NCI-H146 (cell line): ENCODE measurements around the gene NAXD.
"Not testable (repeated sequence)": the region's sequence is repeated elsewhere in the genome, so short reads cannot be mapped to it uniquely, and the experiment has no call there.

Experiments
- DNase-seq: peaks from one replicate; lab custom pipeline; 2025; lab: John Stamatoyannopoulos, UW

NAXD gene

DNA sequence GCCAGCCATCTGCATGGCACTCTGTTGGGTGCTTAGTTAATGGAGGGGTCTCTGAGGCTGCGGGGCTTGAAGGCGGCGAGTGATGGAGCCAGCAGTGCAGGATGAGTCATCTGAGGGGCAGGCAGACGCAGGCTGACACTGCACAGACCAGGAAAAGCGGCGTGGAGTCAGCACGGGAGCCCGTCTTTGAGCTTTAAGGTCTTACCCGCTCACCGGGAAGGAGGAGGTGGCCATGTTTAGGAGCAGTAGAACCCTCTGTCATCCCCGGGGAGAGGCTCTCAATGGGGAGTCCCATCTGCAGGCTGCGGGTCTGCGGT, 13.1 kb downstream of the NAXD start:
- no peak for DNase-seq

DNA sequence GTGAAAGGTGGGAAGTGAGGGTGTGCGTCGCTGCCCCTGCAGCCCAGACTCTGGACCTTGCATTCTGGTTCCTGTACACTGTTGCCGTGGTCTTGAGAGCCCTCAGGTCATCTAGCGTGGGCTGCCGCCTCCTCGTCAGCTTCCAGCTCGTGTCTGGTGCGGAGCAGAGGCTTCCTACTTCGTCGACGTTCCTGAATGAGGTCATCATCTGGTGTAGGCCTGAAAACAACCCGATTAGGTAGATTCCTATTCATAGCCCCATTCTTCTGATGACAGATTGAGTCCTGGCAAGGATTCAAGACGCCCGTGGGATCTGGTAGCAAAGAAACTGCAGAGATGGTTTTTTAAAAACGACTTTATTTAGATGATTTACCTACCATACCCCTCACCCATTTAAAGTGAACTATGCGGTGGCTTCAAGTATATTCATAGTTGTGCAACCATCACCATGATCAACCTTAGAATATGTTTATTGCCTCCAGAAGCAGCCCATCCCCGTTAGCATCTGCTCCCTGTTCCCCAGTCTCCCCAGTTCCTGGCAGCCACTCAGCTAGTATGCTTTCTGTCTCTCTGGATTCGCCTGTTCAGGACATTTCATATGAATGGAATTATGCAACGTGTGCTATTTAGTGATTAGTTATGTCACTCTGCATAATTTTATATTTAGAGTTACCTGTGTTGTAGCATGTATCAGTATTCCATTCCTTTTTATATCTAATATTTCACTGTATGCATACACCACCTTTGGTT, 13.8 kb downstream of the NAXD start:
- no peak for DNase-seq

DNA sequence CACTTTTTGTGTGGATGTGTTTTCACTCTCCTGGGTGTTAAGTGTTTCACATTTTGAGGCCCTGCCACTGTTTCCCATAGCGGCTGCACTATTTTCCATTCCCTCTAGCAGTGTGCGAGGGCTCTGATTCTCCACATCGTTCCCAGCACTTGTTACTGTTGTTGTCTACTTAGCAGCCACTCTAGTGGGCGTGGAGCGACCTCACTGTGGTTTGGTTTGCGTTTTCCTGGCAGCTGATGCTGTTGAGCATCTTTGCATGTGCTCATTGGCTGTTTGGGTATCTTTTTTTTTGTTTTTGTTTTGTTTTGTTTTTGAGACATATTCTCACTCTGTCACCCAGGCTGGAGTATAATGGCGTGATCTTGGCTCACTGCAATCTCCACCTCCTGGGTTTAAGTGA, 14.4 kb downstream of the NAXD start:
- DNase-seq = no peak

DNA sequence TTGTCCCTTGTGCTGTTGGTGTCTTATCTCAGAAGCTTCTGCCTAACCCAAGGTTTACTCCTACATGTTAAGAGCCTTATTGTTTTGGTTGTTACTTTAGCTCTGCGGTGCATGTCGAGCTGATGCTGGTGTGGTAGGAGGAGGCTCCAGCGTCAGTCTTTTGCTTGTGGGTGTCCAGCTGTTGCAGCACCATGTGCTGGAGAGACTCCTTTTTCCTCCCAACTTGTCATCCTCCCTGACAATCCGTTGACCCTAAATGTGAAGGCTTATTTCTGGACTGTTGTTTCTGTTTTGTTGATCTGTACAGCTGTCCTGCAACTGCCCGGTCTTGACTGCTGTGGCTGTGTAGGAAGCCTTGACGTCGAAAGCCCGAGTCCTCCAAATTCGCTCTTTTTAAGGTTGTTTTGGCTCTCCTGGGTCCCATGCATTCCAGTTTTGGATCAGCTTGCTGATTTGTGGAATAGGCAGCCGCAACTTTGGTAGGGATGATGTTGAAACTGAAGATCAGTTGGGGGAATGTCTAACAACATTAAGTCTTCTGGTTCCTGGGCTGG, 15.3 kb downstream of the NAXD start:
- no peak for DNase-seq

DNA sequence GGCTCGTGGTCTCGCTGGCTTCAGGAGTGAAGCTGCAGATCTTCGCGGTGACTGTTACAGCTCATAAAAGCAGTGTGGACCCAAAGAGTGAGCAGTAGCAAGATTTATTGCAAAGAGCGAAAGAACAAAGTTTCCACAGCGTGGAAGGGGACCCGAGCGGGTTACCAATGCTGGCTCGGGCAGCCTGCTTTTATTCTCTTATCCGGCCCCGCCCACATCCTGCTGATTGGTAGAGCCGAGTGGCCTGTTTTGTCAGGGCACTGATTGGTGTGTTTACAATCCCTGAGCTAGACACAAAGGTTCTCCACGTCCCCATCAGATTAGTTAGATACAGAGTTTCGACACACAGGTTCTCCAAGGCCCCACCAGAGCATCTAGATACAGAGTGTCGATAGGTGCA, 16.9 kb downstream of the NAXD start:
- DNase-seq = not testable (repeated sequence)

DNA sequence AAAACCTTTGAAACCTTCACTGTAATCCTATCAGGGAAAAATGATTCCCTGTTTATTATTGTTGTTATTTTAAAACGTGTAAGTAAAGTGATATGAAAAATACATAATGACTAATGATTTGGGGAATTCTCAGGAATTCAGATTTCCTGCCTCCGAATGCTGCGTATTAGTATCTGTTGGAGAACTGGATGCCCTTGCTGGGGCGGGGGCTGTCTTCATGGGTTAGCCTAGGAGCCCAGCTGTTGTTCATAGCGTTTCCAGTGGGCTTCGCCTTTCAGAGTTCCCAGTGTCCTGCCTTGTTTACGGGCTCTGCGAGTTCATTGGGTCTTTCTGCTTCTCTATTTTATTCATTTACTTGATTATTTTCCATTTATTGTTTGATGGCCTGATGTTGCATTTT, 18.4 kb downstream of the NAXD start:
- no peak for DNase-seq

DNA sequence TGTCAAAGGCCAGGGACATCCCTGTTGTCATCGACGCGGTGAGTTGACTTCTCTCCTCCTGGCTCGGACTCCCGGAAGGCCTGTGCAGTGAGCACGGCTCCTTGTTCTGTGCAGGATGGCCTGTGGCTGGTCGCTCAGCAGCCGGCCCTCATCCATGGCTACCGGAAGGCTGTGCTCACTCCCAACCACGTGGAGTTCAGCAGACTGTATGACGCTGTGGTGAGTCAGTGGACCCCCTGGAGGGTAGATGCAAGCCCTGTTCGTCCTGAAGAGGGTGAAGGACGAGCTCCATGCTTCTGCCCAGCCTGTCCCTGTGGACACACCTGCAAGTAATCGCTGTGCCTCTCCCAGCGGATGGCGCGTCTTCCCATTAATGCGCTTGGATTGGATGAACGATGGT, 19.2 kb downstream of the NAXD start:
- no peak for DNase-seq

DNA sequence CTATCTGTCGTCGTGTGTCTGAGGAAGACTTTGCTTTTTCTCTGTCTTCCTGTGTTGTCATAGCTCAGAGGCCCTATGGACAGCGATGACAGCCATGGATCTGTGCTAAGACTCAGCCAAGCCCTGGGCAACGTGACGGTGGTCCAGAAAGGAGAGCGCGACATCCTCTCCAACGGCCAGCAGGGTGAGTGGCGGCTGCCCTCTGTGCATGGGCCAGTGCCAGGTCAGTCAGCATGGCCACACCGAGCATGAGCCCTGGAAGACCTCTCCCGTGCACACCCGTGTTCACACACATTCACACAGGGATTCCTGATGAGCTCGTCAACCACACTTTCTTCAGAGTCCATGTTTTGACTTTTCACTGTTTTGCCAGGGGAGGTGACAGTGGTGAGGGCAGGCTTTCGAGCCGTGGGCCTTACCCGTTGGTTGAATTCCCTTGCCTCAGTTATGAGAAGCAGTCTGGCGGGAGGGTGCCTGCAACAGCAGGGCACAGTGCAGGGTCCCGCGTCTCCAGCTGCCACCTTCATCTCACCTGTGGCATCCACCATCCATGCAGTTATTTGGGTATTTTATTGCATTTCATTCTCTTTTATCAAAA, 20.2 kb downstream of the NAXD start:
- DNase-seq = no peak

DNA sequence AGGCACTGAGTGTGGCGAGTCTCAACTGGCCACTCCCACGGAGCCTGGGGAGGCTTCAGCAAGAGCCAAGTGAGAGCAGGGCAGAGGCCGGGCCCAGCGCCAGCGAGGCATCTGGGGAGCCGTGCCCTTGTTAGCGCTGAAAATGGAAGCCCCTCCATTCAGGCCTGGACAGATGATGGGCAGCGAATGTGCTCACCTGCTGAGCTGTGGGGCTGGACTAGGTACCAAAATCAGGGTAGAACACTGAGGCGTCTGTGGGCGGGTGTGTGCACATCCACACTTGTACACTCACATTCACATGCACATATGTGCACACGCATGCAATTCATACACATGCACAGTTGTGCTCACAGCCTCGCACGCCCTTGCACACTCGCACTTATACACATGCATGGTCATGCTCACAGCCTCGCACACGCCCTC, 20.7 kb downstream of the NAXD start:
- no peak for DNase-seq

DNA sequence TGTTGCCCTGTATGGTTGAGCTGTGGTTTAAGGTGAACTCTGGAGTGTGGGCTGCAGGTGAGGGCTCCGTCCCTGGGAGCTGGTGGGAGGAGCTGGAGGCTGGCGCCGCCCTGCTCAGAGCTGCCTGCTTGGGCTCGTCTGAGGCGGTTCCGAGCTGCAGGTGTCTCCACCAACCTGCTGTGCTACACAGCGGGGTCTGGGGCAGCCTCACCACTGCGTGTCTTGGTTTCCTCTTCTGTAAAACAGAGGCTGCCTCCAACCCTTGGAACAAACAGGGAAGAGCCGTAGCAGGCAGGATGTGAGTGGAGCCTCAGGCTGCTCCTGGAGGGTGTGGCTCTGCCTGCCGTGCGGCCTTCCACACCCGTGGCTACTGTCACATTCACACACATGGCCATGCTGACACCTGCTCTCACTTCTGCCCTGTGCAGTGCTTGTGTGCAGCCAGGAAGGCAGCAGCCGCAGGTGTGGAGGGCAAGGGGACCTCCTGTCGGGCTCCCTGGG, 21.4 kb downstream of the NAXD start:
- peak; percentile 78 for DNase-seq

DNA sequence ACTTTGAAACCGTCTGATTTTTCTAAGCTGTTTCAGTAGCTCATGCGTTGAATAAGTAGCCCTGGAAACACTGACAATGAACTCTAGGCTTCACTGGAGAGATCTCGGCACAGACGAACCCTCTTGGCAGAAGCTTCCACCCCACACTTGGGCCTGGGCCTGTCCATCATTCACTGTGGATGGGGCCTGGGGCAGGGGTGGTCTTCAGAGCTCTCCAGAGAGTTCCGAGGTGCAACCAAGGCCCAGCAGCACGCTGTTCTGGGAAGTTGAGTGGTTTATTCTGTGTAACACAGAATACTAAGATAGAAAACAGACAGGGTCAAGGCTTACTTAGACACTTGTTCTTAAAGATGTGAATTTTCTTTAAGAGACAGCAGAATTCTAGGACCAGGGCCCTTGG, 21.9 kb downstream of the NAXD start:
- no peak for DNase-seq

DNA sequence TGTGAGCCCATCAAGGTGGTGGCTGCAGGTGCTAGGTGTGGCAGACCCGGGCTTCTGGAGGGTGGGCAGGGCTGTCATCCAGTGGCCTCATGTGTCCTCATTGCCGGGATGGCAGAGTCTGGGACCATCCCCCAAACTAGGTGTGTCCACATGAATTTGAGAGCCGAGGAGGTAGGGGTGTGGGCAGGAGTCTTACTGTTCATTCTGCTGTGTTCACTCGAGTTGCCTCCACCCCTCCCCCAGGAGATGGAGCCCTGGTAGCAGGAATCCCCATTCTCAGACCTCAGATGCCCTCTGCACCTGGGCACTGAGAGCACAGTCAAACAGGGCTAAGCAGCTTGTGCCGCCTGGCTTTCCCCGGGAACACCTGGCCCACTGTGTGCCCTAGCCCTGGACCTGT, 22.4 kb downstream of the NAXD start:
- no peak for DNase-seq

DNA sequence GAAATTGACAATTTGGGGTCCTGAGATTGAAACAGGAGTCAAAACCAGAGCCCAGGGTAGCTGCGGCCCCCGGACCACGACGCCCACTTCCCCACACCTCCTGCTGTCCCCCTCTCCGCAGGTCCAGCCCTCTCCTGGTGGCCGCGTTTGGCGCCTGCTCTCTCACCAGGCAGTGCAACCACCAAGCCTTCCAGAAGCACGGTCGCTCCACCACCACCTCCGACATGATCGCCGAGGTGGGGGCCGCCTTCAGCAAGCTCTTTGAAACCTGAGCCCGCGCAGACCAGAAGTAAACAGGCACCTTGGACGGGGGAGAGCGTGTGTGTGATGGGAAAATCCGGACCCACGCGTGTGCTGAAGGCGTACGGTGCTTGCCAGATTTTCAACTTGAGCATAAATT, 22.9 kb downstream of the NAXD start:
- DNase-seq = no peak

DNA sequence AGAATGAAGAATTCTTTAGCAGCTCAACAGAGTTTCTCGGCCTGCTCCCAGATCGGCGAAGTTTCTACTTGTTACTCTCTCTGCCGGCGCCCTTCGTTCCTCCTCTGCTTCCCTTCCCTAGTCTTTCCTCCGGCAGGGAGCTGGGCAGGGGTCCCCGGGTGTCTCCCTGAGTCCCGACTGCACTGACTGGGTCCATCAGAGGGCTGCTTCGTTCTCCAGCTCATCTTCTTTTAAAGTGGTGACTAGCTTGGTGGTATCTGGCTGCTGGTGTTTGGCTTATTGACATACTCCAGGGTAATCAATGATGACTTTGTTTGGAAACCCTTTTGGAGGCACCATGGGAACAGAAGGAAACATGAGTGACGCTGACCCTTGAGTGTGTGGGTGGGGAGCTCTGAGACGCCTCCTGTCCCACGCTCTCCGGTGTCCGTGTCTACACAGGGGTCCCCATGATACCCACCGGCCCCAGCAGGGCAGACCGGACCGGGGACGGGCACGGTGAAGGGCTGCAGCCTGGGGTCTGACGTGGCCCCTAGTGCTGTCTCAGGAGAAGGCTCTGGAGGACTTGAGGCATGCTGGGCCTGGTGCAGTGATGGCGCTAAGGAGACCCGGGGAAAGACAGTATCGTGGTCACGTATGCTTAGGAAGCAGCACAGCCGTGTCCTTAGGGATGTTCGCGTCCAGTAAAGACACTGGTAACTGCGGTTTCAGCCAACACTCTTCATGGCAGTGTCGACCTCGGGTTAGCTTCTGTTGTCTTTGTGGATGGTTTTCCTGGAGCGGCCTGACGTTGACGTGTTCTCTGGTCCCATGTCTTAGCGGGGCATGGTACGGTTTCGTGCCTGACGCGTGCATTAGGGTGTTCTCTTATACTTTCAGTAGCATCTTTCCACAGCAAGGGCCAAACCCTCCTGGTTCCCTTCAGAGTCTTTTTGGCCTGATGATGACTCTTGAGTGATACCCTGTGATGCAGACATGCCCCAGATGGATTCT, 23.8 kb downstream of the NAXD start:
- DNase-seq = no peak

DNA sequence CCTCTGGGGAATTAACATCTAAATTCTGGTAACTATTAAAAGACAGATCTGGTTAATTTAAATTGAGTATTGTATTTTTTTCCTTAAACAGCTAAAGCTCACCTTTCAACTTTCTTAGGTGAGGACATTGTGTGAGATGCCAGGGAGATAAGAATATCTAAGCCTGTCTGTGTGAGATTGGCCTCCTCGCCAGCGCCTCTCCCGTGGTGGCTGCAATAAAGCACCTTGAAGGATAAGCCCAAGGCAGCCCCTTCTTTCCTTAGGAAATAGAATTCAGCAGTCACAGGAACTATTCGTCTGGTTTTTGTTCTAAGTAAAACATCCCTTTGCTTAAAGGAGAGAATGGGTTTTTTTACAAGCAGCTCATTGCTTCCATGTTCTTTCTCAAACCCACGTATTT, 24.6 kb downstream of the NAXD start:
- DNase-seq = no peak

DNA sequence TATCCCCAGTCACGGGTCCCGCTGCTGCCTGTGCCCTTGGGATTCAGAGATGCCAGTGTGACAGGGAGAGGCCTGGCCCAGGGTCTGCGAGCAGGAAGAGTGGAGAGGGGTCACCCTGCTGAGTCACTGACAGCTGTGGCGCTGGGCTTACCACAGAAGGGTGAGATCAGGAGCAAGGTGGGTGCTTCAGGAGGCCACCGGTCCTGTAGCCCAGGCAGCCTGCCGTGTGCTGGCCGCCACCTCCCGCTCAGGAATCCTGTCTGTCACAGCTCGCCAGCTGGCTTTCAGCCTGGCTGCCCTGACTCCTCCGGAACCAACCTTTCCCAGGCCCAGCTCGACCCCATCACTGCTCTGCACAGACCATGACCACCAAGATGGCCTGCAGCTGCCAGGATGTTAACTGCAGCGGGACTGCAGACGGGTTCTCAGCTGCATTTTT, 25.3 kb downstream of the NAXD start:
- DNase-seq = no peak

DNA sequence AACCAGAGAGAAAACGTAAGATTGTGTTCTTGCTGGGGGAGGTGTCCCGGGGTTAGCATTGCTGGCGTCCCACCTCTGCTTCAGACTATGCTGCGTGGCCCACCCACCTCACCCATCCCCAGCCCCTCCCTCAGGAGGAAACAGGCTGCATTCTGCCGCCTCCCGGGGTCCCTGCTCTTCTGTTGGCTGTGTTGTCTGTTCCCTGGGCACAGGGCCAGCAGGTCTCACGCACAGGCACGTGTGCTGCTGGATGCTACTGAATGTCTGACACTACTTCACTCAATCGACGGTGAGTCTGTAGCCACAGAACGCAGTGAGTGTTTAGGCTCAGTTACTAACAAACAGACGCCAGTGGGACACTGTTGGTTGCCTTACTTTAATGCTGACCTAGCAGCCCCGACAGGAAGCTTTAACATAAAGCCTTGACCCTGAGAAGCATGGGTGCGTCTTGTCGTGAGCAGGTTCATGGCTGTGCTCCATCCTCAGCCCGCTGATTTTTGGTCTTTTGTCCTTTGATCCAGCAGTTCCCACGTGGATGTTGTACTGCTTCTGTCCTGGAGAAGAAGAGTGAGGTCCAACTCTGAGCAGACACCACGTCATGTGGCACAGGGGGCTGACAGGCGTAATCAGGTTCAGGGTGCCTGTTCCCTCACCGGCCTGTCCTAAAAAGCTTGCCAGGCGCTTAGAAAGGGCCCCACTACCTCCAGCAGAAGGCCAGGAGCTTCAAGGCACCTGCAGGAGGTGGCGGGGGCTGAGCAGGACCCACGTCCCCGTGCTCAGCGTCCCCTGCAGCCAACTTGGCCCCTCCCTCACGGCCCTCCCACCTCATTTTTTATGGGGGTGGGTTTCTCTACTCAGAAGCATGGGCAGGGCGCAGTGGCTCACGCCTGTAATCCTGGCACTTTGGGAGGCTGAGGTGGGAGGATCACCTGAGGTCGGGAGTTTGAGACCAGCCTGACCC, 26.0 kb downstream of the NAXD start:
- DNase-seq = no peak

DNA sequence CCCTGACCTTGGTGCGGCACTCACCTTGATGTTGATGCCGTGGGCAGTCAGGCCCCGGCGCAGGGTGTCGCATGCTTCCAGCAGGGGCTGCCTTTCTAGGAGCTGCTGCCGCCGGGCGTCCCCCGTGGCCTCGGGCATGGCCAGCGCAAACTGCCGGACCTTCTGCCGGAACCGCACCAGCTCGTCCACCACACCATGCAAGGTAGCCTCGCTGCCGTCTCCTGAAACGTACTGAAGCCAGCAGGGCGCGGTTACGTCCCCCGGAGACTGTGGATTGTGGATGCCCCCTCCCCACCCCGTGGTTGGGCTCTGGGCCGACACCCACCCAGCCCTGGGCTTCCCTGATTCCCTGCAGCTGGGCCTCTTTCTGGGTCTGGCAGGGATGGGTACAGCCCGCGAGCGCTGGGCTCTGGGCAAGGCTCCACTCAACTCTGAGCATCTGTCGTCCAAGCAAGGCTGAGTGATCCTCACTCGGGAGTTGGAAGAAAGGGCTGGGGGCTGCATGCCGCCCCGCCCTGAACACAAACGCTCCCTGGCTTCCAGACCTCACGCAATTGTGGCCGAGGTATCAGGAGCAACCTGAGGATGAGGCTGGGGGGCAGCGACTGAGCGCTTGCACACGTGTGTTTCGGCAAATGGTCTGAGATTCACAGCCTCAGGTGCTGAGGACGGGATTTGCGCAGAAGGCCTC, 27.1 kb downstream of the NAXD start:
- no peak for DNase-seq

DNA sequence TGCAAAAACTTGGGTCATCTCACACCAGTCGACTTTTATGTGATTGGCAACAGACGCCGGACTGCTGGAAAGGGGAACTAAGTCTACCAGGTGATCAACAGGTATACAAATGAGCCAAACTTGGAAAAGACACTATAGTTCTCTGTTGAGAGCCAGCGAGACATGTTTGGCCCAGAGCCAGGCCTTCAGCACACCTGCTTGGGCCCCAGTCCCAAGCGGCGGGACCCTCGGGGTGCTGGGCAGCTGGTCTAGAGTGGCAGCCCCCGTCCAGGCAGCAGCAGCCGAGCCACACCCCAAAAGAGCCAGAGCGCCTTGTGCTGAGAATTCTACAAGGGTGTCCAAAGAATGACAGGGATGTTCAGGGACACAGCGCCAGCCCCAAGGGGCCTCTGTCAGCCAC, 28.0 kb downstream of the NAXD start:
- DNase-seq = no peak

DNA sequence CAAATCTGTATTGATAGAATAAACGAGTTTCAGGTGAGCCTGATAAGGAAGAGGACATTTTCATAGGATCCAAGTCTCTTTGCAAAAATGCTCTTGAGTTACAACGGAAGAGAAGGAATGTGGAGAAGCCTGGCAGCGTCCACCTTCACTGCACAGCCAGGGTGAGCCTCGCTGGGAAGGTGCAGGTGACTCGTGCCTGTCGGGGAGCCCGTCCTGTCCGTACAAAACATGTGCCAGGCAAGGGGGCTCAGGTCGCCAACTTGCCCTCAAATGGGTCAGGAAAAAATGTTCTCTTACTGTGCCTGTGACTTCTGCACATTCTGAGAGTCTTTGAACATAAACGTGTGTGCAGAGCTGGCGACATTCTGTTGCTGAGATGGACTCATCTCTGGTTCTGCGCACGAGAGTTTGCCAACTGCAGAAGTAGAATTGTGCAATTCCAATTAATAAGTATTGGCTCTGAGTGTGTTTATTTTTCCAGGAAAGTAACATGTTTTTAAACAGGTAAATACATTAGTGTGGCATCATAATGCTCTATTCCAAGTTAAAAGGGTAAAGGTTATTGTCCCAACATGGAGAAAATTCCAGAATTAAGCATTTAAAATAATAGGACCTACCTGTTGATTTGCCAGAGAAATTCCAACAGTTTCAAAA, 28.6 kb downstream of the NAXD start:
- DNase-seq = no peak
